ENCODE data around the gene ANXA9. TPM values are rescaled to one million over a fixed set of nuclear protein-coding genes. Genes with fewer than 3 reads are reported as not detected.
A peak's percentile ranks its signal among the peaks of the same experiment; 100 is the strongest.

Gene ANXA9
- total RNA-seq, 1 donor from 2014 or later = not detected

GRCh38 chr1:151010346-151010726 lies 28.2 kb downstream of the ANXA9 start:
- Mint-ChIP-seq H3K4me3 (no peak overlapping the region), H3K36me3 (ENCODE audit: low read depth) (peaks cover 6% of the 10 kb centered on the region), H3K27me3 (ENCODE audit: insufficient read depth) (no peaks in the 10 kb centered on the region), H3K27ac (no peak overlapping the region), H3K9me3 (no peaks in the 10 kb centered on the region), H3K4me1 (ENCODE audit: low read depth) (peaks cover 63% of the 10 kb centered on the region)
- no peak for DNase-seq (ENCODE audit: low spot score)
- intact Hi-C loops (cut with micrococcal nuclease) = no loop called here

GRCh38 chr1:151011154-151011850 lies 29.2 kb downstream of the ANXA9 start:
- Mint-ChIP-seq H3K4me1 (ENCODE audit: low read depth) (peaks cover 54% of the 10 kb centered on the region), H3K4me3 (no peak overlapping the region), H3K9me3 (no peaks in the 10 kb centered on the region), H3K27me3 (ENCODE audit: insufficient read depth) (no peaks in the 10 kb centered on the region), H3K27ac (no peak overlapping the region), H3K36me3 (ENCODE audit: low read depth) (peaks cover 6% of the 10 kb centered on the region)
- DNase-seq (ENCODE audit: low spot score) = no peak
- intact Hi-C loops (cut with micrococcal nuclease) = no loop called here

- DNase-seq (ENCODE audit: low spot score) = no peak
- H3K27ac Mint-ChIP-seq = no peak overlapping the region
- no peak overlapping the region for H3K4me3 Mint-ChIP-seq
- H3K4me1 Mint-ChIP-seq (ENCODE audit: low read depth) = peaks cover 39% of the 10 kb centered on the region
- intact Hi-C loops (cut with micrococcal nuclease) = no loop called here
- peaks cover 6% of the 10 kb centered on the region for H3K36me3 Mint-ChIP-seq (ENCODE audit: low read depth)
- no peaks in the 10 kb centered on the region for H3K9me3 Mint-ChIP-seq
- no peaks in the 10 kb centered on the region for H3K27me3 Mint-ChIP-seq (ENCODE audit: insufficient read depth)
Observed at GRCh38 chr1:151012684-151013471, 30.8 kb downstream of the ANXA9 start.

- Mint-ChIP-seq H3K4me3 (no peak overlapping the region), H3K27me3 (ENCODE audit: insufficient read depth) (no peaks in the 10 kb centered on the region), H3K27ac (no peak overlapping the region), H3K9me3 (no peaks in the 10 kb centered on the region), H3K36me3 (ENCODE audit: low read depth) (peaks cover 7% of the 10 kb centered on the region), H3K4me1 (ENCODE audit: low read depth) (peaks cover 39% of the 10 kb centered on the region)
- no peak for DNase-seq (ENCODE audit: low spot score)
- intact Hi-C loops (cut with micrococcal nuclease) = no loop called here
Observed at GRCh38 chr1:151013518-151013917, 31.4 kb downstream of the ANXA9 start.

- intact Hi-C loops (cut with micrococcal nuclease) = loop anchor here (1.0 to 2.0 kb wide), 5 partner anchors 16 to 132 kb away; partner anchors contain the start of genes C1orf56, CDC42SE1, GABPB2 and PRUNE1
- Mint-ChIP-seq H3K9me3 (no peaks in the 10 kb centered on the region), H3K27ac (no peak overlapping the region), H3K4me3 (peak overlapping the region; percentile 26), H3K4me1 (ENCODE audit: low read depth) (peaks cover 6% of the 10 kb centered on the region), H3K27me3 (ENCODE audit: insufficient read depth) (no peaks in the 10 kb centered on the region), H3K36me3 (ENCODE audit: low read depth) (peaks cover 13% of the 10 kb centered on the region)
- DNase-seq (ENCODE audit: low spot score) = peak; percentile 71
Observed at GRCh38 chr1:151024540-151025146, 42.6 kb downstream of the ANXA9 start.

- no peaks in the 10 kb centered on the region for H3K27me3 Mint-ChIP-seq (ENCODE audit: insufficient read depth)
- no peak overlapping the region for H3K27ac Mint-ChIP-seq
- intact Hi-C loops (cut with micrococcal nuclease) = no loop called here
- H3K36me3 Mint-ChIP-seq (ENCODE audit: low read depth) = peaks cover 19% of the 10 kb centered on the region
- H3K9me3 Mint-ChIP-seq = no peaks in the 10 kb centered on the region
- H3K4me3 Mint-ChIP-seq = no peak overlapping the region
- no peak for DNase-seq (ENCODE audit: low spot score)
- peaks cover 6% of the 10 kb centered on the region for H3K4me1 Mint-ChIP-seq (ENCODE audit: low read depth)
Observed at GRCh38 chr1:151026460-151026859, 44.4 kb downstream of the ANXA9 start.

- H3K27ac Mint-ChIP-seq = no peak overlapping the region
- intact Hi-C loops (cut with micrococcal nuclease) = no loop called here
- no peaks in the 10 kb centered on the region for H3K9me3 Mint-ChIP-seq
- H3K4me1 Mint-ChIP-seq (ENCODE audit: low read depth) = no peaks in the 10 kb centered on the region
- H3K27me3 Mint-ChIP-seq (ENCODE audit: insufficient read depth) = no peaks in the 10 kb centered on the region
- H3K4me3 Mint-ChIP-seq = no peak overlapping the region
- H3K36me3 Mint-ChIP-seq (ENCODE audit: low read depth) = peaks cover 38% of the 10 kb centered on the region
- no peak for DNase-seq (ENCODE audit: low spot score)
Observed at GRCh38 chr1:151032164-151032563, 50.1 kb downstream of the ANXA9 start.

GRCh38 chr1:151035167-151035566 lies 53.1 kb downstream of the ANXA9 start:
- Mint-ChIP-seq H3K36me3 (ENCODE audit: low read depth) (peaks cover 35% of the 10 kb centered on the region), H3K4me1 (ENCODE audit: low read depth) (no peaks in the 10 kb centered on the region), H3K27ac (no peak overlapping the region), H3K9me3 (no peaks in the 10 kb centered on the region), H3K27me3 (ENCODE audit: insufficient read depth) (no peaks in the 10 kb centered on the region), H3K4me3 (no peak overlapping the region)
- no peak for DNase-seq (ENCODE audit: low spot score)
- intact Hi-C loops (cut with micrococcal nuclease) = no loop called here

- no peaks in the 10 kb centered on the region for H3K27me3 Mint-ChIP-seq (ENCODE audit: insufficient read depth)
- H3K4me3 Mint-ChIP-seq = no peak within 1 kb of the TSS
- H3K36me3 Mint-ChIP-seq (ENCODE audit: low read depth) = peaks cover 32% of the 10 kb centered on the region
- no peak for DNase-seq (ENCODE audit: low spot score)
- H3K9me3 Mint-ChIP-seq = no peaks in the 10 kb centered on the region
- intact Hi-C loops (cut with micrococcal nuclease) = no loop called here
- no peaks in the 10 kb centered on the region for H3K4me1 Mint-ChIP-seq (ENCODE audit: low read depth)
- no peak within 1 kb of the TSS for H3K27ac Mint-ChIP-seq
Observed at GRCh38 chr1:151036356-151036755, 54.3 kb downstream of the ANXA9 start, which contains the start of gene BNIPL. TSS of gene BNIPL (plus strand) at chr1:151036586. CDS start at chr1:151036726, 140 bp downstream.

GRCh38 chr1:151037032-151037431 lies 54.9 kb downstream of the ANXA9 start:
- DNase-seq (ENCODE audit: low spot score) = no peak
- H3K27ac Mint-ChIP-seq = no peak overlapping the region
- H3K9me3 Mint-ChIP-seq = no peaks in the 10 kb centered on the region
- intact Hi-C loops (cut with micrococcal nuclease) = no loop called here
- no peaks in the 10 kb centered on the region for H3K27me3 Mint-ChIP-seq (ENCODE audit: insufficient read depth)
- H3K4me3 Mint-ChIP-seq = no peak overlapping the region
- H3K4me1 Mint-ChIP-seq (ENCODE audit: low read depth) = no peaks in the 10 kb centered on the region
- H3K36me3 Mint-ChIP-seq (ENCODE audit: low read depth) = peaks cover 31% of the 10 kb centered on the region

- Mint-ChIP-seq H3K4me3 (no peak overlapping the region), H3K27ac (no peak overlapping the region), H3K4me1 (ENCODE audit: low read depth) (peaks cover 14% of the 10 kb centered on the region), H3K36me3 (ENCODE audit: low read depth) (peaks cover 21% of the 10 kb centered on the region), H3K27me3 (ENCODE audit: insufficient read depth) (no peaks in the 10 kb centered on the region), H3K9me3 (no peaks in the 10 kb centered on the region)
- intact Hi-C loops (cut with micrococcal nuclease) = no loop called here
- DNase-seq (ENCODE audit: low spot score) = no peak
Observed at GRCh38 chr1:151039521-151039920, 57.4 kb downstream of the ANXA9 start.

GRCh38 chr1:151043163-151043562 lies 61.1 kb downstream of the ANXA9 start:
- Mint-ChIP-seq H3K4me3 (no peak overlapping the region), H3K36me3 (ENCODE audit: low read depth) (peaks cover 5% of the 10 kb centered on the region), H3K27me3 (ENCODE audit: insufficient read depth) (no peaks in the 10 kb centered on the region), H3K9me3 (no peaks in the 10 kb centered on the region), H3K4me1 (ENCODE audit: low read depth) (peaks cover 37% of the 10 kb centered on the region), H3K27ac (peak overlapping the region; percentile 25)
- no peak for DNase-seq (ENCODE audit: low spot score)
- intact Hi-C loops (cut with micrococcal nuclease) = no loop called here
